Stimulated activated effector memory CD8-positive, alpha-beta T cell treated with anti-CD3 and anti-CD28 coated beads, Interleukin-12 subunit alpha, Interleukin-12 subunit beta, amount 100 ng/mL, for 72 hours (primary cell): ENCODE results near the gene C16orf96.

Source experiments
- ATAC-seq: fragments of 150-1000 bp; cut with Tn5 transposase; 2 replicates; pipeline ENCODE4 v1.10.0; 2021
- DNase-seq, 2 donors: peaks; one replicate each; pipeline ENCODE4 v3.0.0; 2021 to 2022; ENCODE audit warnings: low spot score in 2 of 2
- H3K27ac Mint-ChIP-seq: one replicate; pipeline ENCODE4 v1.8.0; 2022; ENCODE audit warnings: mild to moderate bottlenecking, mixed read lengths
- H3K36me3 Mint-ChIP-seq: one replicate; pipeline ENCODE4 v1.8.0; 2022; ENCODE audit warnings: mild to moderate bottlenecking, mixed read lengths
- H3K4me1 Mint-ChIP-seq: one replicate; pipeline ENCODE4 v1.8.0; 2022; ENCODE audit warnings: mixed read lengths
- H3K4me3 Mint-ChIP-seq: one replicate; pipeline ENCODE4 v1.8.0; 2022; ENCODE audit warnings: mild to moderate bottlenecking, mixed read lengths
- H3K9me3 Mint-ChIP-seq: one replicate; pipeline ENCODE4 v1.8.0; 2022; ENCODE audit warnings: mixed read lengths

Gene C16orf96

GRCh38 chr16:4599037-4599436 is 42.9 kb downstream of the C16orf96 start:
- DNase-seq: no peak
- Mint-ChIP-seq H3K9me3 (no peaks in the 10 kb centered on the region), H3K27ac (no peak overlapping the region), H3K36me3 (no peaks in the 10 kb centered on the region), H3K4me1 (no peaks in the 10 kb centered on the region), H3K4me3 (no peak overlapping the region)
- ATAC-seq: no peak

DNA sequence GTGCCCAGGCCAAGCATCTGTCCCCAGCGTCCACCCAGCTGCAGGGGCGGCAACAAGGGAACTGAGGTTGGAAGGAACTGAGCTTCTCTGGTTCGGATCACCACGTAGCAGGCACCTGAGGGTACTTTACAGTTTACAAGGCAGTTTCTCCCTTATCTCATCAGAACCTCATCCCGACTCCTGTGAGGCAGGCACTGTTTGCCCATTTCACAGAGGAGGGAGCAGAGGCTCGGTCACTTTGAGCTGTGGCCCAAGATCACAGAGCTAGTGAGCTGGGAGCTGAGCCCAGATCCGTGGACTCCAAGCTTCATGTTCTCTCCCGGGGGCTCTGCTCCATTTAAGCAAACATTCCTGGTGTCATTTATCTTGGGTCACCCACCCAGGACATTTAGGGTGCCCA is 43.4 kb downstream of the C16orf96 start:
- no peak for DNase-seq
- no peak overlapping the region for H3K27ac Mint-ChIP-seq
- no peaks in the 10 kb centered on the region for H3K36me3 Mint-ChIP-seq
- H3K4me1 Mint-ChIP-seq: no peaks in the 10 kb centered on the region
- no peaks in the 10 kb centered on the region for H3K9me3 Mint-ChIP-seq
- H3K4me3 Mint-ChIP-seq: no peak overlapping the region
- ATAC-seq: no peak

GRCh38 chr16:4601036-4601863 is 45.1 kb downstream of the C16orf96 start:
- H3K9me3 Mint-ChIP-seq: no peaks in the 10 kb centered on the region
- no peak for ATAC-seq
- no peaks in the 10 kb centered on the region for H3K4me1 Mint-ChIP-seq
- H3K4me3 Mint-ChIP-seq: no peak overlapping the region
- no peak overlapping the region for H3K27ac Mint-ChIP-seq
- no peaks in the 10 kb centered on the region for H3K36me3 Mint-ChIP-seq
- no peak for DNase-seq

- H3K4me3 Mint-ChIP-seq: no peak overlapping the region
- no peaks in the 10 kb centered on the region for H3K9me3 Mint-ChIP-seq
- H3K36me3 Mint-ChIP-seq: no peaks in the 10 kb centered on the region
- H3K4me1 Mint-ChIP-seq: no peaks in the 10 kb centered on the region
- H3K27ac Mint-ChIP-seq: no peak overlapping the region
- no peak for ATAC-seq
- no peak for DNase-seq
These were observed 45.7 kb downstream of the C16orf96 start for GRCh38 chr16:4601864-4602186.

DNA sequence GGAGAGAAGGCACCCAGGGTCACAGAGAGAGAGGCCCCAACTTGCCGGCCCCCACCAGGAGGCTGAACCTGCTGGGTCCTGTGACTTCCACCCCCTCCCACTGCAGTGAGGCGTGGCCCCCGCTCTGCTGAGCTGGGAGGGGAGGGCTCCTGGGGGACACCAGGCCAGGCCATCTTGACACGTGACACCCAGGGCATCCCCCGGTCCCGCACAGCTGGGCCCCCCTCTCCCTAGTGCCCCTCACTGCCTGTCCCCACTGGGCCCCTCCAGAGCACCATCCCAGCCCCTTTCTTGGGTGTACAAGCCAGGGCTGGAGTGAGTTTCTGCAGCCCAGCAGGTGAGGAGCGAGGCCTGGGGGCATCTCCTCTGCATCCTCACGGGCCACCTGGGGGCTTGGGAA is 46.2 kb downstream of the C16orf96 start:
- no peaks in the 10 kb centered on the region for H3K4me1 Mint-ChIP-seq
- DNase-seq (peak in 1 of 2 donors; percentile 43), ATAC-seq (no peak)
- no peak overlapping the region for H3K4me3 Mint-ChIP-seq
- H3K9me3 Mint-ChIP-seq: no peaks in the 10 kb centered on the region
- peaks cover 5% of the 10 kb centered on the region for H3K36me3 Mint-ChIP-seq
- no peak overlapping the region for H3K27ac Mint-ChIP-seq

- ATAC-seq: no peak
- Mint-ChIP-seq H3K4me3 (no peak overlapping the region), H3K4me1 (no peaks in the 10 kb centered on the region), H3K9me3 (no peaks in the 10 kb centered on the region), H3K27ac (no peak overlapping the region), H3K36me3 (peaks cover 13% of the 10 kb centered on the region)
- DNase-seq: no peak
These were observed 47.6 kb downstream of the C16orf96 start for GRCh38 chr16:4603624-4604170.

GRCh38 chr16:4604401-4604800 is 48.3 kb downstream of the C16orf96 start:
- H3K4me3 Mint-ChIP-seq: no peak overlapping the region
- no peaks in the 10 kb centered on the region for H3K4me1 Mint-ChIP-seq
- H3K9me3 Mint-ChIP-seq: no peaks in the 10 kb centered on the region
- DNase-seq (no peak), ATAC-seq (no peak)
- no peak overlapping the region for H3K27ac Mint-ChIP-seq
- peaks cover 13% of the 10 kb centered on the region for H3K36me3 Mint-ChIP-seq

GRCh38 chr16:4606354-4606753 is 50.2 kb downstream of the C16orf96 start:
- DNase-seq: no peak
- ATAC-seq: no peak
- Mint-ChIP-seq H3K4me1 (peaks cover 5% of the 10 kb centered on the region), H3K9me3 (no peaks in the 10 kb centered on the region), H3K36me3 (peaks cover 17% of the 10 kb centered on the region), H3K4me3 (no peak overlapping the region), H3K27ac (no peak overlapping the region)

DNA sequence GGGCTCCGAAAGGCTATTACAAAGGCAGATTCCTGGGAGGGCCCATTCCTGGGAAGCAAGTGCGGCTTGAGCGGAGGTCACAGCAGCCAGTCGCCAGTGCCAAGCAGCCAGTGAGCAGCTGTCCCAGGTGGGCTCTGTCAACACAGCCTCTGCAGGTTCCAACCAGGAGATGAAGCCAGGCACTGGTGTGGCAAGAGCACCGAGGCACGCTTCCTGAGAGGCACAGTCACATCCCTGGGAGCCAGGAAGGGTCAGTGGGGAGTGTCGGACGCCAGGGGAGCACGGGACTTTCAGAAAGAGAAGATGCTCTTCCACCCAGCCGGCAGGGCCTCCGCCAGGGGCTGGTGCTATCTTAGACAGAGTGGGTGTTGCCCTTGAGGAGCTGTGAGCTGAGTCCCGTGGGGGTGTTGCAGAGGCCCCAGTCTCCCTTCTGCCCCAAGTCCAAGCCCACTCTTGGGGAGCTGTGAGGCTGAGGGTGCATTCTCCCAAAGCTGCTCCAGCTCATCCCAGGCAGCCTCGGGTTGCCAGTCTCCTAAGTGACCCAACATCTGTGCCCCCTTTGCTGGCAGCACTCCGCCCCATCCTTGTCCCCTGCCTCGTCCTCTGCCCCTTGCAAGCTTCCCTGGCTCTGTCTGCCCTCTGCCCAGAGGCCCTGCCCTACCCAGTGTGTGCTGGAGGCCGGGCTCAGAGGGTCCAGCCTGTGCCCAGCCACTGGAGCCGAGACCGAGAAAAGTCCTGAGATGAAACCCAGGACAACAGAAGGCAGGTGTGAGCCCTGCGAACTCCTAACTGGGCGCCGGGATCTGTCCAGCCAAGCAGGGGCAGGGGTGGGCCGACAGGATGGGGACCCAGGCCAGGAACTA is 51.9 kb downstream of the C16orf96 start:
- Mint-ChIP-seq H3K27ac (no peak overlapping the region), H3K9me3 (no peaks in the 10 kb centered on the region), H3K36me3 (peaks cover 19% of the 10 kb centered on the region), H3K4me1 (peaks cover 7% of the 10 kb centered on the region), H3K4me3 (no peak overlapping the region)
- ATAC-seq (no peak), DNase-seq (no peak)

DNA sequence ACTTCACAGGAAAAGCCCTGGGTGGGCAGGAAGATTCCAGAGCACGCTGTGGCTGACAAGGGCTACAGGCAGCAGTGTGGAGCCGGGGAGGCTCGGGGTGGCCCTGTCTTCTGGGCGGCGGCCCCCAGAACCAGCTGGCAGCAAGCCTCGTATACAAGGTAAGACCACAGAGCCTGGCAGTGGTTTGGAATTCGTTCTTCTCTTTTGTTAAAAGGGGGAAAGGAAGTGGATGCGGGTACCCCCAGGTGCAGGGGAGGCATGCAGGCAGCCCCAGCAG is 52.5 kb downstream of the C16orf96 start:
- no peak overlapping the region for H3K4me3 Mint-ChIP-seq
- DNase-seq (no peak), ATAC-seq (no peak)
- H3K9me3 Mint-ChIP-seq: no peaks in the 10 kb centered on the region
- peaks cover 19% of the 10 kb centered on the region for H3K36me3 Mint-ChIP-seq
- H3K4me1 Mint-ChIP-seq: peaks cover 7% of the 10 kb centered on the region
- H3K27ac Mint-ChIP-seq: no peak overlapping the region

- no peak for ATAC-seq
- H3K4me1 Mint-ChIP-seq: peaks cover 7% of the 10 kb centered on the region
- no peaks in the 10 kb centered on the region for H3K9me3 Mint-ChIP-seq
- H3K4me3 Mint-ChIP-seq: no peak overlapping the region
- H3K27ac Mint-ChIP-seq: no peak overlapping the region
- peaks cover 19% of the 10 kb centered on the region for H3K36me3 Mint-ChIP-seq
- no peak for DNase-seq
These were observed 53.3 kb downstream of the C16orf96 start for GRCh38 chr16:4609200-4610010.

GRCh38 chr16:4610011-4611005 is 54.2 kb downstream of the C16orf96 start:
- no peaks in the 10 kb centered on the region for H3K9me3 Mint-ChIP-seq
- H3K36me3 Mint-ChIP-seq: peaks cover 19% of the 10 kb centered on the region
- H3K4me1 Mint-ChIP-seq: peaks cover 16% of the 10 kb centered on the region
- DNase-seq (no peak), ATAC-seq (no peak)
- no peak overlapping the region for H3K27ac Mint-ChIP-seq
- no peak overlapping the region for H3K4me3 Mint-ChIP-seq

DNA sequence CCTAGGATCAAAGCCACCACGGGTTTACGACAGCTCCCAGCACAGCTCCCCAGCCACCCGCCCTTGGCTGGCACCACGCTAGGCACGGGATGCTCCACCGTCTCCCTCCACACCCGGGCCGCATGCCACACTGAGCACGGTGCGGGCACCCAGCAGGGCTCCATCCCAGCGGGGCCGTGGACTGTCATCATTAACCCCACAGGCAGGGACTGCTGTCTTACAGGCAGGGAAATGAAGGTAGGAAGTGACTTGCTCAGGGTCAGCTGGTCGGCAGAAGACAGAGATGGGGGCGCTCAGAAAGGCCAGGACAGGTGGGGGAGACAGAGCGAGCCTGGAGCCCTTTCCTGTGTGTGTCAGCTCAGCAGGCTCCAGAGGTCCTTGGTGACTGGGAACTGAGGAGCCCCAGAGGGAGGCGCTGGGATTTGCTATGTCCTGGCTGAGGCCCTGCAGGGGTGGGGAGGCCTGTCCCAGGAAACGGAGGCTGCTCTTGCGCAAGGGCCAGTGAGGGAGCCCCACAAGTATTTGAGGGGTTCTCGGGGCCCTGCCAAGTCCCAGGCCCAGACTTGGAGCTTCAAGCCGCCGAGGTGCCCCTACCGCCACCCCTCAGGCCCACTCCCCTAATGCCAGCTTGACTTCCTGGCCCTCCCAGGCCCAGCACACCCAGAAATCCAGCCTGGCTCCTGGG is 55.3 kb downstream of the C16orf96 start:
- DNase-seq (no peak), ATAC-seq (no peak)
- Mint-ChIP-seq H3K36me3 (peaks cover 25% of the 10 kb centered on the region), H3K27ac (peak overlapping the region; percentile 40), H3K9me3 (no peaks in the 10 kb centered on the region), H3K4me3 (no peak overlapping the region), H3K4me1 (peaks cover 27% of the 10 kb centered on the region)

GRCh38 chr16:4612474-4612931 is 56.4 kb downstream of the C16orf96 start:
- Mint-ChIP-seq H3K4me3 (peak overlapping the region; percentile 88), H3K9me3 (no peaks in the 10 kb centered on the region), H3K27ac (no peak overlapping the region), H3K36me3 (peaks cover 18% of the 10 kb centered on the region), H3K4me1 (peaks cover 33% of the 10 kb centered on the region)
- DNase-seq: no peak
- ATAC-seq: no peak
